HG03097 (cell line): ENCODE measurements around the gene ABCA9.

Source experiments
- ATAC-seq: cut with Tn5 transposase; IDR thresholded peaks from one replicate; pipeline ENCODE4 v1.9.1; 2021; ENCODE audit not compliant: unreplicated experiment, low FRiP score

ABCA9 gene

GRCh38 chr17:69069226-69069750, 8.6 kb upstream of the ABCA9 start:
- ATAC-seq: no peak

- ATAC-seq: no peak
Measured at GRCh38 chr17:69067274-69068047, 6.7 kb upstream of the ABCA9 start.

- no peak for ATAC-seq
Measured at GRCh38 chr17:69066482-69066881, 5.8 kb upstream of the ABCA9 start.

- ATAC-seq: no peak
Measured at GRCh38 chr17:69065113-69065512, 4.4 kb upstream of the ABCA9 start.

GRCh38 chr17:69064476-69064875, 3.7 kb upstream of the ABCA9 start:
- ATAC-seq: no peak

- no peak for ATAC-seq
Measured at GRCh38 chr17:69064001-69064400, 3.3 kb upstream of the ABCA9 start.

GRCh38 chr17:69062860-69063581, 2.3 kb upstream of the ABCA9 start:
- ATAC-seq: no peak

GRCh38 chr17:69061721-69062556, 1.2 kb upstream of the ABCA9 start:
- no peak for ATAC-seq

GRCh38 chr17:69059458-69060175, 1.1 kb downstream of the ABCA9 start:
- no peak for ATAC-seq

GRCh38 chr17:69058165-69058564, 2.6 kb downstream of the ABCA9 start:
- no peak for ATAC-seq

- ATAC-seq: no peak
Measured at GRCh38 chr17:69057280-69057679, 3.4 kb downstream of the ABCA9 start.

GRCh38 chr17:69056179-69056823, 4.4 kb downstream of the ABCA9 start:
- no peak for ATAC-seq

- ATAC-seq: no peak
Measured at GRCh38 chr17:69055334-69055733, 5.4 kb downstream of the ABCA9 start.

- ATAC-seq: no peak
Measured at GRCh38 chr17:69050999-69051775, 9.5 kb downstream of the ABCA9 start.

- no peak for ATAC-seq
Measured at GRCh38 chr17:69048634-69049033, 12.1 kb downstream of the ABCA9 start.

- ATAC-seq: no peak
Measured at GRCh38 chr17:69047368-69048263, 13.1 kb downstream of the ABCA9 start.

- ATAC-seq: no peak
Measured at GRCh38 chr17:69046121-69046807, 14.5 kb downstream of the ABCA9 start.

- ATAC-seq: no peak
Measured at GRCh38 chr17:69045646-69046045, 15.1 kb downstream of the ABCA9 start.
